NCI-H510A treated with DMSO at 0.1 percent for 48 hours (cell line): ENCODE results near the gene ZBTB49.

Experiments
- DNase-seq: peaks from one replicate; lab custom pipeline; 2025; lab: John Stamatoyannopoulos, UW

The ZBTB49 gene

DNA sequence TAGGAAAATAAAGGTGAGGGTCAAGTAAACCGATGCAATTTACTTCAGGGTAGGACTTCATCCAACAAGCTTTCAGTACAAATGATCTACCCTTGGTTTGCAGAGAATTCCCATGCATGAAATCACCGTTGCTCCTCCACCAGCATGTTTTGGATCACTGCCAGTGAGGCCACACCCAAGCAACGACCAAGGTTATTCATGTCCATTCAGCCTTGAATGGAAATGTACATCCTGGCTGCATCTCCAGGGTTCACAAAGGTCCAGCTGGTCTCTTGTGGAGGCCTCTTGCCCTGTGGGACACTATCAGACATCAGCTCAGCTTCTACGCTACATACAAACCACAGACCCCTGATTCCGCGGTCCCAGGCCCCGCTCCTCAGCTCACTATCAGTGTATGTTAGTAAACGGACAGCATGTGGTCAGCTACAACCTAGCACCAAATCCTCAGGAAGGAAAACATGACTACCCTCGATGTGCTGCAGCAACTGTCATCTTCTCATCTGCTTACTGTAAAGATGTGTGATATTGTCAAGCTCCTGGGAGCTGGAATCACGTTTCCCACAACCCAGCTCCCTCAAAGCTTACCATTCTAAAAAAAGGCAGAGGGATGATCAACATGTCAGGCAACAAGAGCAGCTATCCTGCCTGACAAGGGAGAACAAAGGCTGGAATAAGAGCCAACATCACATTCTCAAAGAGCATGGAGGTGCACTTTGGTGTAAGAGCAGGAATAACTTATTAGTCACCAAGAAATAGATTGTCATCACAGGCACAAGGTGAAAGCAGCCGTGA lies 5.0 kb upstream of the ZBTB49 start:
- DNase-seq: no peak

DNA sequence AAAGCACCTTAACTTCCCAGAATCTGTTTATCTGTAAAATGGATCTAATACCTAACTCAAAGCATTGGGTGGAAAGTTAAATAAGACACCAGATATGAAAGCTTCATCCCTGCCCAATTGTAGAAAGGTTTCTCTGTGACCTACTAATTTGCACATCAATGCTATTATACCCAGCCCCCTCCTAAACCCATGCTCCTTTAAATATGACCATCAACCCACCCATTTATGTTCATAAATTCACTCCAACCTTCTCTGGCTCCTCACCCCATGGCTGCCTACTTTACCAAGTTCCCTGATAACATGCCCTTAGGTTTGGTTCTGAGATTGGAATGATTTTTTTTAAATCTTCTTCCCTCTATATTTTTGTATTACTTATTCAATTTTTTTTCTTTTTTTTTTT lies 2.0 kb upstream of the ZBTB49 start:
- no peak for DNase-seq

DNA sequence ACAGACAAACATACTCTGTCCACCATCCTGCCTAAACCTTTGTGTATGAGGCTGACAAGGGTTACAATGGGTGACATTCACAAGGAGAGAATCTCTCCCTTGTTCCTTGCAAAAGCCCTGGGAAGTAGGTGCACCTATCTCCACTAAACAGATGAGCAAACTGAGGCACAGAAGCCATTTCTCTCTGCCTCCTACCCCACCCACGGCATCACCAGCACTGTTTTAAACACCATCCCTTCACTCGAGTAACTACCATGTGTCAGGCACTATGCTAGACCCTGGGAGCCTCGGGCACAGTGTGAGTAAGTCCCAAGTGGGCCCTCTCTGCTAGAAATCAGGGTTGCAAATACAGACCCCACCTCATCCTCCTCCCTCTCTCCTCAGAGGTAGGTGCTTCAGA lies 996 bp upstream of the ZBTB49 start:
- no peak for DNase-seq

DNA sequence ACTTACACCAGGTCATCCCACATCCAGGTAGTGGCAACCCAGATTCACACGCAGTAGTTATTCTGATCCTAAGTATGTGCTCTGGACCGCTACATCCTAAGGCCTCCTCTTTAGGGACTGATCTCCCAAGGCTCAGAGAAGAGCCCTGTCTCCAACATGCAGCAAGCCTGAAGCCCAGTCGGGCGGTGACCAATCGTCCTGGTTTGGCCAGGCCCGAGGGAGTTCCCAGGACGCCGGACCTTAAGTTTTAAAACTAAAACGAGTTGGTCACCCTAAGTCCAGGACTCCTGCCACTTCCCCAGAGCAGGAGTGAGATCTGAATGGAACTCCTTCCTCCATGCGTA lies 482 bp upstream of the ZBTB49 start:
- no peak for DNase-seq

- no peak for DNase-seq
Observed at GRCh38 chr4:4293279-4293678, 3.2 kb downstream of the ZBTB49 start.

DNA sequence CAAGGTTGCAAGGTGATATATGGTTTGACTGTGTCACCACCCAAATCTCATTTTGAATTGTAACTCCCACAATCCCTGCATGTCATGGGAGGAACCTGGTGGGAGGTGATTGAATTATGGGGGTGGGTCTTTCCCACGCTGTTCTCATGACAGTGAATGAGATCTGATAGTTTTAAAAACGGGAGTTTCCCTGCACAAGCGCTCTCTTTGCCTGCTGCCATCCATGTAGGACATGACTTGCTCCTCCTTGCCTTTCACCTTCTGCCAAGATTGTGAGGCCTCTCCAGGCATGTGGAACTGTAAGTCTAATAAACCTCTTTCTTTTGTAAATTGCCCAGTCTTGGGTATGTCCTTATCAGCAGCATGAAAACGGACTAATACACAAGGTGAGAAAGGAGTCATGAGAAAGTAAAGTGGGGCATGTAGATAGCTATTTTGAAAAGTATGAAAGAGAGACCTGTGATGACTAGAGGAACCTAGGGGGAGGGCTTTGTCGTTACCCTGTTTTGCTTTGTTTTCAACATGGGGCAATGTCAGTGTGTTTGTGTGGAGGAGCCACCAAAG lies 6.3 kb downstream of the ZBTB49 start:
- DNase-seq: no peak

DNA sequence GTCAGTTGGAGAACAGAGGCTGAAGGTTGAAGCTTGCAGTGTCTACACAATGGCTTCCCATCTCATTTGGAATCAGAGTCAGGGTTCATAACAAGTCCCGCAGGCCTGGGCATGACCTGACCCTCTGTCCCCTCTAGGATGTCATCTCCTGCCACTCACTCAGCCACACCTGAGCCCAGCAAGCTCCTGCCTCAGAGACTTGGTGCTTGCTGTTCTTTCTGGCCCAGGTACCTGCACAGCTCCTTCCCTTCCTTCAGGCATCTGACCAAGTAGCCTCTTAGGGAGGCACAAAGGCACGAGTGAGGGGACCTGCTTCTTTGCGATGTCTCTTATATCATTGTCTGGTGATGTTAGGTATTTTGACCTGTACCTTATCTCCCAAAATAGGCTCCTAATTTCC lies 9.0 kb downstream of the ZBTB49 start:
- DNase-seq: no peak

- no peak for DNase-seq
Observed at GRCh38 chr4:4302001-4302400, 11.9 kb downstream of the ZBTB49 start.

GRCh38 chr4:4302416-4302815 lies 12.4 kb downstream of the ZBTB49 start:
- DNase-seq: no peak

DNA sequence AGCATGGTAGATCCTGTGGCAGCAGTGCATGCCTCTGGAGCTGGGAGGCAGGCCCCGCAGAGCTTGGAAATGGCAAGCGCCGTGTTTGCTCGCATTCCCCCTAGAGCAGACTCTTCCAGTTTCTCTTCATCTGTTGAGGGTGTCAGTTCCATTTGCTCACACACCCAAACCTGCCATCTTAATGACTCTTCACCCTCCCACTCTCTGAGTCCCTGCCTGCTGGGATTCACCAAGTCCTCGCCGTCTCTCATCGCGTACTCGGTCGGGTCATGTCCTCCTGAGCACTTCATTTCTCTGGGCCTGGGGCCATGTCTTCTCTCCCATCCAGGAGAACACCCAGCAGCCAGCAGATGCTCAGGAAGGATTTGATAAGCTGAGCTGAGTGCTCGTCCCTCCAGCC lies 16.9 kb downstream of the ZBTB49 start:
- no peak for DNase-seq

- no peak for DNase-seq
Observed at GRCh38 chr4:4308800-4309441, 18.9 kb downstream of the ZBTB49 start.

GRCh38 chr4:4311193-4311592 lies 21.1 kb downstream of the ZBTB49 start:
- no peak for DNase-seq

- no peak for DNase-seq
Observed at GRCh38 chr4:4315461-4316149, 25.6 kb downstream of the ZBTB49 start.

GRCh38 chr4:4316150-4316495 lies 26.1 kb downstream of the ZBTB49 start:
- no peak for DNase-seq

DNA sequence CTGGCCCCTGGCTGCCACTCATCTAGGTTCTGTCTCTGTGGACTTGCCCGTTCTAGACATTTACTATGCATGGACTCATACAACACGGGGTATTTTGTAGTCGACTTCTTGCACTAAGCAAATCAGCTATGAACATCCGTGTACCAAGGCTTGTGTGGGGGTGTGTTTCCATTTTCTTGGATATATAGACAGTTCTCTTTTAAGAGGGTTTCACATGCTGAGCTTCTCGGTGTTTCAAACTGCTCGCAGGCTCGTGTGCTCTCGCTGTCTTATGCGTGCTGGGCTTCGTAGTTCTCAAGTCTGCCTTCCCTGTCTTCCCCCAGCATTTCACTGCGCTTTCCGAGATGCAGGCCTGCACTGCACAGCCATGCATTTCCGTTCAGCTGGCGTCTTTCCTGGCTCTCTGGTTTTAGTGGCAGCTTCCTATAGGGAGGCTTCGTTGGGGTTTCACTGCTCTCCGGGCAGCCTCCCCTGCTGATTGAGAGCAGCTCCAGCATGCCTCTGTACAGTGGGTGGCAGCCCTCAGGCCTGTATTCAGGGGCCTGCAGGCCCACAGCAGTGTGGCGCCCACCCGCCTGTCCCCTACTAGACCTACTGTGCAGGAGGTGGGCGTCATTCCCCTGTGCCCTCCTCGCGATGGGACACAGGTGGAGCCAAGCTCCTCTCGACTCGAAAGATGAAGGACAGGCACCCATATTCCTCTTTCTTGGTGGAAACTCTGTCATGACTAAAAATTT lies 27.6 kb downstream of the ZBTB49 start:
- DNase-seq: no peak

DNA sequence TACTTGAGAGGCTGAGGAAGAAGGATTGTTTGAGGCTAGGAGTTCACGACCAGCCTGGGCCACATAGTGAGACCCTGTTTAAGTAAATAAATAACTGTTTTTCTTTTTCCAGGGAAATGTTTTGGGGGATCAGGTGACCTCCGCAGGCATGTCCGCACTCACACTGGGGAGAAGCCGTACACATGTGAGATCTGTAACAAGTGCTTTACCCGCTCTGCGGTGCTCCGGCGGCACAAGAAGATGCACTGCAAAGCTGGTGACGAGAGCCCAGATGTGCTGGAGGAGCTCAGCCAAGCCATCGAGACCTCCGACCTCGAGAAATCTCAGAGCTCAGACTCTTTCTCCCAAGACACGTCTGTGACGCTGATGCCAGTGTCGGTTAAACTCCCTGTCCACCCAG lies 30.5 kb downstream of the ZBTB49 start:
- no peak for DNase-seq

GRCh38 chr4:4320951-4321714 lies 31.1 kb downstream of the ZBTB49 start:
- DNase-seq: no peak

- no peak for DNase-seq
Observed at GRCh38 chr4:4321951-4322688, 32.1 kb downstream of the ZBTB49 start.

DNA sequence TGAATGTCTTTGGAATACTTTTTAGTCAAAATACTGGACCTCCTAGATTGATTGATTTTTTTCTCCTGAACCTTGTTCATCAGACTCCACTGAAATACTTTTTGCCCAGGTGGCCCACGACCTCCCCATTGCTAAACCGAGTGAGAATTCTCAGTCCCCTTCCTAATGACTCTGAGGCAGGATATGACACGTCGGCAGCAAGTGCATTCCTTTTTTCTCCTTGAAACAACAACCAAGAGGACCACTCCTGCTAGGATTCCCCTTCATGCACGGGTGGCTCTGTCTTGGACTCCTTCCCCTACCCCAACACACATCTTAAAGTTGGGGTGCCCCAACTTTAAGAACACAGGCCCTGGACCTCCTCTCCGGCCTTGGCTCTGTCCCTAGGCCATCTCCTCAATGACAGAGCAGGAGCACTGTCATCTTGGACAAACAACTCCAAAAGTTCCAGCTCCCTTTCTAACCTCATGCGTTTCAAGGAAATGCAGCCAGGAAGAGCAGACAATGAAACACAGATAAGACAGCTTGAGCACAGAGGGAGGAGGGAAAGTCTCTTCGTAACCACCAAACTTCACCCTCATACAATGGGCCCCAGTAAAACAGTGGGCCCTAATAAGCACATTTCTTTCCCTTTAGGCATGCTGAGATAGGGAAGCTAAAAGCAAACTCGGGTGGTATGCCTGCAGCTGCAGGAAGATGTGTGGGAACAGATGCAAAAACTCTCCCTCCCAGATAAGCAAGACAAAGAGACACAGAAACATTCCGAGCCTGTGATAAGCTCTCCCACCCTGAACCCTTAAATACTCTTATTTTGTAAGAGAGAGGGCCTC lies 33.9 kb downstream of the ZBTB49 start:
- no peak for DNase-seq

- no peak for DNase-seq
Observed at GRCh38 chr4:4325321-4325720, 35.3 kb downstream of the ZBTB49 start.
